Measurements from ENCODE around the gene SYNGR4.

- no peak for TF ChIP-seq GATA2 (IDR thresholded peaks at IDR 0.05; ENCODE audit: low read depth, low read length)
- no peak for TF ChIP-seq GATA3 (IDR thresholded peaks at IDR 0.05; ENCODE audit: low read depth, low read length)
These were observed 1.3 kb upstream of the SYNGR4 start for GRCh38 chr19:48362716-48363499.

Data from SH-SY5Y (cell line).